ENCODE data around the gene FBXO36. TPM values are rescaled to one million over a fixed set of nuclear protein-coding genes. Genes with fewer than 3 reads are reported as not detected.

The FBXO36 gene
- total and polyA plus RNA-seq, 2 donors (not counting 3 experiments of a cell fraction or from before 2014, with no cell fraction given) = 0.53 to 1.2 TPM

DNA sequence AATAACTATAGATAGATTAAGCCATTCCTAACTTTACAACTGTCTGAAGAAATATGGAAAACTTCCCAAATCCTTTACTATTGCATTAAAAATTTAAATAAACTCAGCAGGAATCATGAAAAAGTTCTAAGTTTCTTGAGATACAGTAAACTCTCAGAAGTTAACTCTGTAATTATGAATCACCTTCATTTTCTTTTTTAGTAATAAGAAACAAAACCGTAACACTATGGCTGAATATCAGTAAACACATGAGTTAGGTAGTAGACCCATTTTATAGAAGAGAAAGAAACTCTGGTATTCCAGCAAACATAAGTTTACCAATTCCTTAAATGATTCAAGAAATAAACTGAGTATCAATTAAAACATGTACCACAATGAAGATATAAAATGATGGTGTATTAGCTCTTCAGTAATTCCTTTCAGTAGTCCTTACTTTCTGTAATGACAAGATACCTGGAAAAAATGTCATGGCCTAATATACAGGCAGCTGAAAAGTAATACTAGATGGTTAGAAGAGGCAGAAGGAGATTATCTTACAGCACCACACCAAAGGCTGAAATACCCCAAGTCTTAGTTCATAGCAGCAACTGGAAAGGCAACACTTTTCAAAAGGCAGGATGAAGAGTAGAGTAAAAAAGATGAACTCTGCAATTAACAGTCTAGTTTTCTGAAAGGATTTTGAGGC lies 12.0 kb upstream of the FBXO36 start:
- Histone ChIP-seq H2AFZ (ENCODE audit: low read depth, low read length) (no peak overlapping the region), H3K4me1 (ENCODE audit: control insufficient read depth, extremely low read depth, insufficient read depth, low read length) (no peaks in the 10 kb centered on the region), H3K36me3 (ENCODE audit: control insufficient read depth in 2 of 2, extremely low read depth in 1 of 2, insufficient read depth in 2 of 2, low read length in 2 of 2) (peaks cover 0 to 2% of the 10 kb centered on the region in 2 experiments), H3K9me1 (replicated peaks; ENCODE audit: control insufficient read depth, extremely low read depth, insufficient read depth, low read length) (no peaks in the 10 kb centered on the region), H3K9me3 (replicated peaks; ENCODE audit: control insufficient read depth, insufficient read depth, low read length) (no peaks in the 10 kb centered on the region), H4K20me1 (replicated peaks; ENCODE audit: control insufficient read depth, extremely low read depth, insufficient read depth, low read length) (peaks cover 27% of the 10 kb centered on the region), H3K27me3 (ENCODE audit: control insufficient read depth in 2 of 2, insufficient read depth in 2 of 2, low read length in 2 of 2) (no peaks in the 10 kb centered on the region), H3K27ac (ENCODE audit: insufficient read depth, low read depth, low read length) (no peak overlapping the region), H3K79me2 (ENCODE audit: control insufficient read depth, insufficient read depth, low read length) (peaks cover 97% of the 10 kb centered on the region), H3K9ac (replicated peaks; ENCODE audit: extremely low read depth, insufficient read depth, low read length) (no peak overlapping the region), H3K4me2 (ENCODE audit: insufficient read depth, low read length) (no peak overlapping the region), H3K4me3 (replicated peaks in 1 of 3; ENCODE audit: insufficient read depth in 1 of 3, low read depth in 1 of 3, low read length in 3 of 3) (no peak overlapping the region)
- FAIRE-seq = no peak
- ChIA-PET CTCF (interaction anchor here (1.2 to 3.1 kb wide), 6 partner anchors 9 to 129 kb away, joined by 4 to 50 read pairs (median 9); no protein-coding TSS in a partner anchor), POLR2A (no interaction called here)
- dilution Hi-C loops (cut with MboI; ENCODE audit: extremely low pct_ligation_motif_present, low sequenced_read_pairs) = no loop called here
- TF ChIP-seq CTCF (IDR thresholded peaks at IDR 0.05; ENCODE audit: extremely low read depth in 1 of 2, insufficient read depth in 1 of 2, low read depth in 1 of 2, low read length in 2 of 2) (no peak), POLR2AphosphoS5 (IDR thresholded peaks at IDR 0.05; ENCODE audit: insufficient read depth, low read depth, low read length) (no peak), MAX (IDR thresholded peaks at IDR 0.05; ENCODE audit: insufficient read depth, insufficient read length) (no peak), GATA2 (IDR thresholded peaks at IDR 0.05; ENCODE audit: insufficient read depth, insufficient read length, low read depth, low read length) (no peak), FOS (IDR thresholded peaks at IDR 0.05; ENCODE audit: borderline replicate concordance, insufficient read depth, low read length) (no peak), MYC (IDR thresholded peaks at IDR 0.05; ENCODE audit: low read depth, low read length) (no peak), JUN (IDR thresholded peaks at IDR 0.05; ENCODE audit: borderline replicate concordance, insufficient read depth, insufficient read length, low read depth) (no peak), EZH2 (IDR thresholded peaks at IDR 0.05; ENCODE audit: borderline replicate concordance, low read depth, low read length, severe bottlenecking) (no peak)
- DNase-seq (ENCODE audit: low read depth, low spot score) = no peak
- no TSS peak for BruUV-seq (replicated peaks)
- intact Hi-C loops (cut with micrococcal nuclease) = loop anchor here (2.0 kb wide), 1 partner anchor 109 kb away; no protein-coding TSS in a partner anchor
